Fibroblast of lung (primary cell): ENCODE results near the gene CCDC85A. TPM values are rescaled to one million over a fixed set of nuclear protein-coding genes. Genes with fewer than 3 reads are reported as not detected.

Experiments
- DNase-seq, 2 donors: peaks; one replicate each; pipeline versions ENCODE4 v3.0.0 to v3.0.0-alpha.2; 2010; ENCODE audit warnings: low read depth in 2 of 2
- H2AFZ ChIP-seq: 2 replicates; pipeline ENCODE4 v1.5.1; 2012; ENCODE audit warnings: low read length, control low read depth, inconsistent platforms
- H3K27ac ChIP-seq: 2 replicates; pipeline ENCODE4 v1.5.1; 2011; ENCODE audit warnings: low read length, control low read depth; ENCODE audit not compliant: insufficient read depth
- H3K27me3 ChIP-seq: 2 replicates; pipeline ENCODE4 v1.5.1; 2011; ENCODE audit warnings: mild to moderate bottlenecking, low read length; ENCODE audit not compliant: control insufficient read depth, insufficient read depth
- H3K36me3 ChIP-seq: 2 replicates; pipeline ENCODE4 v1.5.1; 2011; ENCODE audit warnings: low read length; ENCODE audit not compliant: control insufficient read depth, insufficient read depth
- H3K4me1 ChIP-seq: 2 replicates; pipeline ENCODE4 v1.5.1; 2011; ENCODE audit warnings: low read length; ENCODE audit not compliant: control insufficient read depth, insufficient read depth; ENCODE audit errors: extremely low read depth
- H3K4me2 ChIP-seq: 2 replicates; pipeline ENCODE4 v1.5.1; 2011; ENCODE audit warnings: low read length, control low read depth; ENCODE audit not compliant: insufficient read depth; ENCODE audit errors: extremely low read depth
- H3K4me3 ChIP-seq, 4 experiments: fragments of 200-600 bp in 1 of 4; sonication (generic) in 1 of 4; replicated peaks in 1 of 4; 2 replicates each; pipeline ENCODE4 v1.5.1; 2011 to 2016; ENCODE audit warnings: low read length in 4 of 4, low read depth in 3 of 4, mild to moderate bottlenecking in 3 of 4, control low read depth in 2 of 4, inconsistent platforms in 1 of 4, mixed read lengths in 1 of 4; ENCODE audit not compliant: insufficient read depth in 1 of 4; ENCODE audit errors: control extremely low read depth in 1 of 4
- H3K79me2 ChIP-seq: 2 replicates; pipeline ENCODE4 v1.5.1; 2012; ENCODE audit warnings: mild to moderate bottlenecking, low read length, inconsistent platforms; ENCODE audit not compliant: control insufficient read depth, insufficient read depth
- H3K9ac ChIP-seq: 2 replicates; pipeline ENCODE4 v1.5.1; 2011; ENCODE audit warnings: mild to moderate bottlenecking, low read length, control low read depth; ENCODE audit not compliant: insufficient read depth
- H3K9me3 ChIP-seq: 2 replicates; pipeline ENCODE4 v1.5.1; 2012; ENCODE audit warnings: low read depth, low read length; ENCODE audit not compliant: control insufficient read depth, insufficient read depth
- H4K20me1 ChIP-seq: 2 replicates; pipeline ENCODE4 v1.5.1; 2011; ENCODE audit warnings: low read length; ENCODE audit not compliant: control insufficient read depth, insufficient read depth; ENCODE audit errors: extremely low read depth
- CTCF ChIP-seq, 2 donors: IDR thresholded peaks in 1 of 2; conservative IDR thresholded peaks in 1 of 2; 1 replicate in 1 of 2; 2 replicates in 1 of 2; pipeline ENCODE4 v1.5.1; 2011 to 2012; ENCODE audit warnings: low read length in 2 of 2, control low read depth in 1 of 2, inconsistent platforms in 1 of 2, low read depth in 1 of 2, mild to moderate bottlenecking in 1 of 2
- EZH2 ChIP-seq: IDR thresholded peaks from 2 replicates; pipeline ENCODE4 v1.5.1; 2012; ENCODE audit warnings: low read length, control low read depth, mild to moderate bottlenecking; ENCODE audit errors: missing control alignments
- polyA plus RNA-seq, 2 donors: library from polyadenylated mRNA; depleted of rRNA in 1 of 2; stranded (reverse) in 1 of 2; unstranded in 1 of 2; fragments of >200 nt; gene quantifications; 2 replicates each; pipeline ENCODE4 v1.2.1, GENCODE V29; 2011 to 2012; ENCODE audit warnings: missing spikeins in 1 of 2
- total RNA-seq: library from RNA; depleted of rRNA; stranded (reverse); fragments of >200 nt; gene quantifications from 2 replicates; pipeline ENCODE4 v1.2.1, GENCODE V29; 2014

CCDC85A gene
- total and polyA plus RNA-seq, 2 donors (not counting 1 experiment from before 2014, with no cell fraction given): 0.03 TPM; not detected in 1

- Histone ChIP-seq H2AFZ (no peak overlapping the region), H3K9me3 (no peaks in the 10 kb centered on the region), H3K4me2 (no peak overlapping the region), H3K27me3 (no peaks in the 10 kb centered on the region), H3K4me1 (no peaks in the 10 kb centered on the region), H3K9ac (no peak overlapping the region), H4K20me1 (no peaks in the 10 kb centered on the region), H3K36me3 (no peaks in the 10 kb centered on the region), H3K27ac (no peak overlapping the region), H3K79me2 (no peaks in the 10 kb centered on the region), H3K4me3 (no peak overlapping the region)
- TF ChIP-seq CTCF (conservative IDR thresholded peaks at IDR 0.05 in 1 of 2, IDR thresholded peaks at IDR 0.05 in 1 of 2; ENCODE audit: low read depth in 1 of 2, low read length in 2 of 2) (no peak), EZH2 (no peak)
- DNase-seq: peak in 1 of 2 donors; percentile 74
Measured at GRCh38 chr2:56206250-56206649, 22.5 kb downstream of the CCDC85A start.

- H3K79me2 ChIP-seq: no peaks in the 10 kb centered on the region
- H3K27me3 ChIP-seq: no peaks in the 10 kb centered on the region
- no peak for TF ChIP-seq CTCF (conservative IDR thresholded peaks at IDR 0.05 in 1 of 2, IDR thresholded peaks at IDR 0.05 in 1 of 2; ENCODE audit: low read depth in 1 of 2, low read length in 2 of 2)
- no peak for TF ChIP-seq EZH2
- no peaks in the 10 kb centered on the region for H3K36me3 ChIP-seq
- H3K27ac ChIP-seq: no peak overlapping the region
- no peaks in the 10 kb centered on the region for H3K4me1 ChIP-seq
- H3K4me3 ChIP-seq: no peak overlapping the region
- H2AFZ ChIP-seq: no peak overlapping the region
- H3K9me3 ChIP-seq: no peaks in the 10 kb centered on the region
- no peak overlapping the region for H3K9ac ChIP-seq
- no peaks in the 10 kb centered on the region for H4K20me1 ChIP-seq
- no peak overlapping the region for H3K4me2 ChIP-seq
- peak in 1 of 2 donors; percentile 15 for DNase-seq
Measured at GRCh38 chr2:56207760-56208159, 24.0 kb downstream of the CCDC85A start.

- H3K4me2 ChIP-seq: no peak overlapping the region
- no peak for DNase-seq
- TF ChIP-seq CTCF (conservative IDR thresholded peaks at IDR 0.05 in 1 of 2, IDR thresholded peaks at IDR 0.05 in 1 of 2; ENCODE audit: low read depth in 1 of 2, low read length in 2 of 2): no peak
- TF ChIP-seq EZH2: no peak
- no peaks in the 10 kb centered on the region for H4K20me1 ChIP-seq
- no peak overlapping the region for H2AFZ ChIP-seq
- no peak overlapping the region for H3K27ac ChIP-seq
- no peak overlapping the region for H3K4me3 ChIP-seq
- H3K9ac ChIP-seq: no peak overlapping the region
- no peaks in the 10 kb centered on the region for H3K9me3 ChIP-seq
- no peaks in the 10 kb centered on the region for H3K27me3 ChIP-seq
- H3K4me1 ChIP-seq: no peaks in the 10 kb centered on the region
- no peaks in the 10 kb centered on the region for H3K79me2 ChIP-seq
- H3K36me3 ChIP-seq: no peaks in the 10 kb centered on the region
Measured at GRCh38 chr2:56208380-56208779, 24.6 kb downstream of the CCDC85A start.
